ENCODE data around the gene TMPRSS11B.
"Not testable (repeated sequence)": the region's sequence is repeated elsewhere in the genome, so short reads cannot be mapped to it uniquely, and the experiment has no call there.

The TMPRSS11B gene

GRCh38 chr4:68218044-68218443, 27.4 kb downstream of the TMPRSS11B start:
- no peak for DNase-seq (ENCODE audit: low read depth in 2 of 2)

- no peak for DNase-seq (ENCODE audit: low read depth in 2 of 2)
These were observed 29.0 kb downstream of the TMPRSS11B start for GRCh38 chr4:68216501-68216900.

DNA sequence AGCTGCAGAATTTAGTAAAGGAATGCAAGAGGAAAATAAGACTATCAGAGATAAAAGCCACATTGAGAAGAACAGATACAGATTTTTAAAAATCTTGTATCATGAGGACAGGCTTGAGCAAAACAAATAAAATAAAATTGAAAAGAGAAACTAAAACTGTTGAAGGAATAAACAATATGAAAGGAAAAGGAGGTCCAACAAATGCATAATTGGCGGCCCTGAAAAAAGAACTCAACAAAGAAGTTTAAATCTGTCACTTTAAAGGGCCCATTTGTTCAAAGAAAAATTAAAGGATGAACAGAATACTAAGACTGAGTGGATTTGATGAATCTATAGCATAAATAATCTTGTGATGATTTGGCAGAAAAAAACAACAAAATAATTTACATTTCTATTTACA, 36.5 kb downstream of the TMPRSS11B start:
- DNase-seq (ENCODE audit: low read depth in 2 of 2) = no peak

DNA sequence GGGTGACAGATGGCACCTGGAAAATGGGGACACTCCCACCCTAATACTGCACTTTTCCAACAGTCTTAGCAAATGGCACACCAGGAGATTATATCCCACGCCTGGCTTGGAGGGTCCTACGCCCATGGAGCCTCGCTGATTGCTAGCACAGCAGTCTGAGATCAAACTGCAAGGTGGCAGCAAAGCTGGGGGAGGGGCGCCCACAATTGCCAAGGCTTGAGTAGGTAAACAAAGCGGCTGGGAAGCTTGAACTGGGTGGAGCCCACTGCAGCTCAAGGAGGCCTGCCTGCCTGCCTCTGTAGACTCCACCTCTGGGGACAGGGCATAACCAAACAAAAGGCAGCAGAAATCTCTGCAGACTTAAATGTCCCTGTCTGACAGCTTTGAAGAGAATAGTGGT, 51.2 kb downstream of the TMPRSS11B start:
- DNase-seq (ENCODE audit: low read depth in 2 of 2) = not testable (repeated sequence)

DNA sequence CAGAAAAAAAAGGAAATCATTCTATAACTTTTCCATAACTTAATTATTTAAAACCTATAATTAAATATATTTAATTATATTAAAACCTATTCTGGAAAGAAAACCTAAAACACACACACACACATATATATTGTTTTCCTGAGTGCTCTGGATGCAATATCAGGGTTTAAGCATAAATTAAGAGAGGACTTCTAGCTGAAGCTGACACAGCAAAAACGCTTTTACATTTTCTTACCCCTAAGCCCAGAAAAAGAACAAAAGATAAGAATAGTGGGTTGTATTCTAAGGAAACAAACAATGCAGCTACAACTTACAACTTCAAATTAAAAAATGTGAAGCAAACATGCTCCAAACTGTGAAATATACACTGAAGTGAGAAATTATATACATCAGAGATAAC, 52.3 kb downstream of the TMPRSS11B start:
- DNase-seq (ENCODE audit: low read depth in 2 of 2) = no peak

DNA sequence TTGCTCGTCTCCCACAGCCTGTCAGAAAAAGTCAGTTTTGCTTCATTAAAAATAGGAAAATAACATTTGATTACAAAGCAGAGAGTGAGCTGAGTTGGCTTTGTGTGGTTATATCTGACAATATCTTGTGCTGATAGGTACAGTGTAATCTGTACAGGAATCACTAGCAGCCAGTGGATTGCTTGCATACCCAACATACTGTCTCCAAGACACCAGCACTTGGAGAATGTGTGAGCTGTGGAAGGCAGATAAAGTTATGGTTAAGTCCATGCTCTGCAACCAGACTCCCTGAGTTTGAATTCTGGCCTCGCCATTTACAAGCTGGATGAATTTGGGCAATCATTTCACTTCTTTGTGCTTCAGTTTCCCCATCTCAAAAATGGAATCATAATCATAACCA, 58.3 kb downstream of the TMPRSS11B start:
- DNase-seq (ENCODE audit: low read depth in 2 of 2) = no peak

GRCh38 chr4:68184923-68185322, 60.6 kb downstream of the TMPRSS11B start:
- DNase-seq (ENCODE audit: low read depth in 2 of 2) = no peak

- no peak for DNase-seq (ENCODE audit: low read depth in 2 of 2)
These were observed 62.1 kb downstream of the TMPRSS11B start for GRCh38 chr4:68183417-68183816.

DNA sequence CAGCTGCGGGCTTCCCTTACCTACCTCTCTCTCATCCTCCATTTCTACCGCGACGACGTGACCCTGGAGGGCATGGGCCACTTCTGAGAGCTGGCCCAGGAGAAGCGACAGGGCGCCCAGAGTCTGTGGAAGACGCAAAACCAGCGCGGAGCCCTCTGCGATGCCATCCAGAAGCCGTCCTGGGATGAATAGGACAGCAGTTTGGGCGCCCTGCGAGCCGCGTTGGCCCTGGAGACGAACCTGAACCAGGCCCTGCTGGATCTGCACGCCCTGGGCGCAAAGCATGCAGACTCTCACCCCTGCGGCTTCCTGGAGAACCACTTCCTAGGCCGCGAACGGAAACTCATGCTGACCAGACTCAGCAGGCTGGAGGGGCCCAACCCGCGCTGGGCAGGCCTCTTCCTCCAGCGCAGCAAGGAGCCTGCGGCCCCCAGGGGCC, 63.1 kb downstream of the TMPRSS11B start:
- DNase-seq (ENCODE audit: low read depth in 2 of 2) = no peak

DNA sequence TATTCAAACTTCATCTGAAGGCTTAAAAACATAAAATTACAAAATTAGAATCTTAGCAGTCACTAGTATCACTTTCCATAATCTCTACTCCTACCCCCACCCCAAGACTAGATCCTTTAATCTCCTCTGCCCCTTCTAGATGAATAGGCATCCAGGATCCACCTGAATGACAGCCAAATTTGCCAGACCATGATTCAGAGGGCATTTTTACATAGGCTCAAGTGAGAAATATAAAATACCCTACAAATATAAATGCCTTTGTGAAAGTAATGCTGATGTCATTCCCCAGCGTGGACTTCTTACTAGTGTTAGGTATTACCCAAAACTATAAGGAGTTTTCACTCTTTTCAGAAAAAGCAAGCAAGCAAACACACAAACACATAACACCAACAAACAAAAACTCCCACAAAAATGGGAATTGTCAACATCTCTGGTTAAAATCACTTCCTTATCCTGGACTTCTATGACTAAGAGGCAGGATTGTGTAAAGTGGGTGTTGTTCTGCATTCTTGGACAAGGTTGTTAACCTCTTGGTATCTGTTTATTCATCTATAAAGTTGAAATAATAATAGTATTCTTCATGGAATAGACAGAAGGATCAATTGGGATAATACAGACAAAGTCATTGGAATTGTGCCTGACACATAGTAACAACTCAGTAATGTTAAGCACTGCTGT, 64.5 kb downstream of the TMPRSS11B start:
- DNase-seq (ENCODE audit: low read depth in 2 of 2) = no peak

- no peak for DNase-seq (ENCODE audit: low read depth in 2 of 2)
These were observed 68.6 kb downstream of the TMPRSS11B start for GRCh38 chr4:68176904-68177303.
